Neural cell (in vitro differentiated cells): ENCODE measurements around the gene SHD. TPM values are rescaled to one million over a fixed set of nuclear protein-coding genes. Genes with fewer than 3 reads are reported as not detected.

ENCODE experiments used
- H2AFZ ChIP-seq: fragments of 200-600, 300-800 bp; sonication (generic), shearing (Covaris generic); 2 replicates; pipeline ENCODE4 v1.6.0; 2014; ENCODE audit warnings: low read depth, mild to moderate bottlenecking, antibody characterized with exemption, low read length, moderate library complexity
- H3F3A ChIP-seq: fragments of 200-600 bp; shearing (Covaris generic); 2 replicates; pipeline ENCODE4 v1.6.1; 2016; ENCODE audit warnings: mild to moderate bottlenecking, moderate library complexity, mixed read lengths, antibody characterized with exemption, low read length; ENCODE audit not compliant: insufficient read depth, poor library complexity, severe bottlenecking
- H3K27ac ChIP-seq: fragments of 200-600, 300-800 bp; sonication (generic), shearing (Covaris generic); 2 replicates; pipeline ENCODE4 v1.5.1; 2014; ENCODE audit warnings: mild to moderate bottlenecking, low read length, moderate library complexity
- H3K27me3 ChIP-seq: fragments of 300-800, 200-600 bp; sonication (generic), shearing (Covaris generic); 2 replicates; pipeline ENCODE4 v1.6.0; 2014; ENCODE audit warnings: mild to moderate bottlenecking, low read depth, low read length, moderate library complexity; ENCODE audit not compliant: insufficient read depth
- H3K36me3 ChIP-seq: fragments of 300-800, 200-600 bp; sonication (generic), shearing (Covaris generic); 2 replicates; pipeline ENCODE4 v1.5.1; 2014; ENCODE audit warnings: mild to moderate bottlenecking, antibody characterized with exemption, low read length, moderate library complexity; ENCODE audit not compliant: insufficient read depth
- H3K4me2 ChIP-seq: fragments of 300-800, 200-600 bp; sonication (generic), shearing (Covaris generic); 2 replicates; pipeline ENCODE4 v1.6.0; 2014; ENCODE audit warnings: mild to moderate bottlenecking, low read length
- H3K4me3 ChIP-seq: fragments of 300-800, 200-600 bp; sonication (generic), shearing (Covaris generic); 2 replicates; pipeline ENCODE4 v1.5.1; 2014; ENCODE audit warnings: mild to moderate bottlenecking, low read length, moderate library complexity
- H3K79me2 ChIP-seq: fragments of 200-600 bp; shearing (Covaris generic); replicated peaks from 2 replicates; pipeline ENCODE4 v1.6.0; 2014; ENCODE audit warnings: mild to moderate bottlenecking, low read length, moderate library complexity; ENCODE audit not compliant: insufficient read depth
- H3K9ac ChIP-seq: fragments of 300-800, 200-600 bp; sonication (generic), shearing (Covaris generic); 2 replicates; pipeline ENCODE4 v1.6.1; 2016; ENCODE audit warnings: mild to moderate bottlenecking, low read length, mixed read lengths
- H3K9me2 ChIP-seq: fragments of 200-600 bp; shearing (Covaris generic); 2 replicates; pipeline ENCODE4 v1.6.1; 2016; ENCODE audit warnings: mild to moderate bottlenecking, low read length, mixed read lengths; ENCODE audit not compliant: insufficient read depth
- H3K9me3 ChIP-seq: fragments of 200-600, 300-800 bp; sonication (generic), shearing (Covaris generic); 2 replicates; pipeline ENCODE4 v1.6.1; 2016; ENCODE audit warnings: mild to moderate bottlenecking, mixed run types, low read length, moderate library complexity, mixed read lengths
- H4K20me1 ChIP-seq: fragments of 200-600 bp; shearing (Covaris generic); 2 replicates; pipeline ENCODE4 v1.6.1; 2016; ENCODE audit warnings: mild to moderate bottlenecking, mixed run types; ENCODE audit not compliant: insufficient read depth
- EP300 ChIP-seq: fragments of 450-650 bp; conservative IDR thresholded peaks from 2 replicates; pipeline ENCODE4 v1.6.1; 2014; ENCODE audit warnings: antibody characterized with exemption, mild to moderate bottlenecking, moderate library complexity; ENCODE audit not compliant: poor library complexity, severe bottlenecking
- MXI1 ChIP-seq: fragments of 450-650 bp; conservative IDR thresholded peaks from 2 replicates; pipeline ENCODE4 v1.6.1; 2014; ENCODE audit warnings: antibody characterized with exemption, mild to moderate bottlenecking; ENCODE audit not compliant: poor library complexity, severe bottlenecking
- POLR2AphosphoS5 ChIP-seq: IDR thresholded peaks from 2 replicates; pipeline ENCODE4 v1.6.1; 2012
- RAD21 ChIP-seq: fragments of 450-650 bp; conservative IDR thresholded peaks from 2 replicates; pipeline ENCODE4 v1.6.1; 2014; ENCODE audit warnings: antibody characterized with exemption, mild to moderate bottlenecking, moderate library complexity
- REST ChIP-seq: IDR thresholded peaks from 2 replicates; pipeline ENCODE4 v1.6.1; 2012; ENCODE audit warnings: borderline replicate concordance
- SMC3 ChIP-seq: fragments of 450-650 bp; conservative IDR thresholded peaks from 2 replicates; pipeline ENCODE4 v1.6.1; 2014; ENCODE audit warnings: antibody characterized with exemption, mild to moderate bottlenecking, moderate library complexity; ENCODE audit not compliant: poor library complexity
- TAF1 ChIP-seq: IDR thresholded peaks from 2 replicates; pipeline ENCODE4 v1.6.1; 2012; ENCODE audit warnings: low read depth
- polyA plus RNA-seq: library from polyadenylated mRNA; depleted of rRNA; stranded (reverse); fragments of >200 nt; gene quantifications from 2 replicates; pipeline ENCODE4 v1.2.3, GENCODE V29; 2014

Gene SHD
- polyA plus RNA-seq, 1 donor from 2014 or later, result 188 TPM

GRCh38 chr19:4338441-4339355, 59.6 kb downstream of the SHD start, which contains the start of gene STAP2:
Gene STAP2 (minus strand): TSS chr19:4338827. CDS start chr19:4338753, 74 bp downstream.
- Histone ChIP-seq H4K20me1 (no peaks in the 10 kb centered on the region), H3K4me3 (no peak within 1 kb of the TSS), H3K79me2 (no peaks in the 10 kb centered on the region), H3K9me3 (no peaks in the 10 kb centered on the region), H3K36me3 (no peaks in the 10 kb centered on the region), H3F3A (no peaks in the 10 kb centered on the region), H3K4me2 (no peak within 1 kb of the TSS), H3K27ac (no peak within 1 kb of the TSS), H3K27me3 (no peaks in the 10 kb centered on the region), H3K9me2 (no peaks in the 10 kb centered on the region), H3K9ac (no peak within 1 kb of the TSS), H2AFZ (no peak within 1 kb of the TSS)
- no peak for TF ChIP-seq EP300
- TF ChIP-seq RAD21, result no peak
- no peak for TF ChIP-seq TAF1
- no peak for TF ChIP-seq POLR2AphosphoS5
- TF ChIP-seq REST, result no peak
- TF ChIP-seq SMC3, result no peak
- TF ChIP-seq MXI1, result no peak

Other genes with a start within 250 kb of the SHD start
- gene ZBTB7A, start 212.4 kb upstream of the SHD start, polyA plus RNA-seq, result 1.7 and 2.5 TPM in 2 replicates
- 95.5 and 102 TPM in 2 replicates for gene MAP2K2, start 155.1 kb upstream of the SHD start, polyA plus RNA-seq
- gene CREB3L3, start 125.6 kb upstream of the SHD start, polyA plus RNA-seq, result not detected in 2 replicates
- 42.7 and 42.8 TPM in 2 replicates for gene SIRT6, start 96.7 kb upstream of the SHD start, polyA plus RNA-seq
- 2.8 and 3.3 TPM in 2 replicates for gene ANKRD24, start 96.6 kb upstream of the SHD start, polyA plus RNA-seq
- not detected in 2 replicates for gene EBI3, start 49.7 kb upstream of the SHD start, polyA plus RNA-seq
- 32.6 and 35.4 TPM in 2 replicates for gene YJU2, start 32.2 kb upstream of the SHD start, polyA plus RNA-seq
- gene TMIGD2, start 23.1 kb downstream of the SHD start, polyA plus RNA-seq, result not detected in 2 replicates
- 114 and 158 TPM in 2 replicates for gene FSD1, start 25.3 kb downstream of the SHD start, polyA plus RNA-seq
- gene STAP2, start 59.6 kb downstream of the SHD start, polyA plus RNA-seq, result 0.16 and 0.62 TPM in 2 replicates
- 34.8 and 37.0 TPM in 2 replicates for gene MPND, start 64.3 kb downstream of the SHD start, polyA plus RNA-seq
- gene SH3GL1, start 121.3 kb downstream of the SHD start, polyA plus RNA-seq, result 25.2 and 28.6 TPM in 2 replicates
- gene CHAF1A, start 123.4 kb downstream of the SHD start, polyA plus RNA-seq, result 3.1 and 9.4 TPM in 2 replicates
- 102 and 122 TPM in 2 replicates for gene UBXN6, start 178.5 kb downstream of the SHD start, polyA plus RNA-seq
- 79.7 and 89.1 TPM in 2 replicates for gene HDGFL2, start 193.0 kb downstream of the SHD start, polyA plus RNA-seq
- not detected in 2 replicates for gene PLIN4, start 239.2 kb downstream of the SHD start, polyA plus RNA-seq